HG03469 (cell line): ENCODE results near the gene GALNT7.
"Not testable (repeated sequence)": the region's sequence is repeated elsewhere in the genome, so short reads cannot be mapped to it uniquely, and the experiment has no call there.

Experiments
- ATAC-seq: cut with Tn5 transposase; IDR thresholded peaks from one replicate; pipeline ENCODE4 v1.9.1; 2021; ENCODE audit warnings: mild to moderate bottlenecking, moderate library complexity, moderate number of reproducible peaks; ENCODE audit not compliant: unreplicated experiment

GALNT7 gene

GRCh38 chr4:173192375-173193162 lies 24.0 kb downstream of the GALNT7 start:
- no peak for ATAC-seq

GRCh38 chr4:173194157-173194556 lies 25.5 kb downstream of the GALNT7 start:
- no peak for ATAC-seq

- no peak for ATAC-seq
Observed at GRCh38 chr4:173195109-173195508, 26.5 kb downstream of the GALNT7 start.

DNA sequence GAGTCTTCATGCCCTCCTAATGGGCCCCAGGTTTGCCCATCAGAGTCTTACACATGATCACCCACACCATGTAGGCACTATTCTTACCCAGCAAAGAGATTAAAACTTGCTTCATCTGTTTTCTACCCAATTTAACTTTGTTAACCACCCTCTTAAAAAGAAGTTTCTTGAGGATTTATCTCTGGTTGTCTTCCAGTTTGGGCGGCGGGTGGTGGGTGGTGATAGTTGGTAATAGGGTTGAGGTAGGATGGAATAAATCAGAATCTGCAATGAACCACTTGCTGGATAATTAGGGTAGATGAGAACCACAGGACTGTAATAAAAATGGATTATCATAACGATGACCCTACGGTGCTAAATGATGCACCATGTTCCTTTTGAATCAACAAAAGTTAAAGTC lies 30.9 kb downstream of the GALNT7 start:
- ATAC-seq: no peak

- ATAC-seq: no peak
Observed at GRCh38 chr4:173200103-173200884, 31.7 kb downstream of the GALNT7 start.

DNA sequence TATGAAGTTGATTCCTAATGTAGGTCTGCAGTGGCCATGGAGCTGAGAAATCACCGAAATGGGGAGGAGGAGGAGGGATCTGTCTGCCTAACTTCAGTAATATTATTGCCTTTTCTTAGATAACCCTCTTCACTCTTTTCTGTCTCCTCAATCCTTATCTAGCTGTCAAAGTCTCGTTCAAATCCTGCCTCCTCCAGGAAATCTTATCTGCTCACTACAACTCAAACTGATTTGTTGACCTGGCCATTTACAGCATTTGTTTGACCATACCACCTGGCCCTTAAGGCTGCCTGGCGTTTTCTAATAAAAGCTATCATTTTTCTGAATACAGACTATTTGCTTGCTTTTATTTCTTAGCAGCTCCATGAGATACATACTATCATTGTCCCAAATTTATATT lies 33.8 kb downstream of the GALNT7 start:
- no peak for ATAC-seq

GRCh38 chr4:173205656-173206055 lies 37.0 kb downstream of the GALNT7 start:
- no peak for ATAC-seq

- no peak for ATAC-seq
Observed at GRCh38 chr4:173208420-173208819, 39.8 kb downstream of the GALNT7 start.

DNA sequence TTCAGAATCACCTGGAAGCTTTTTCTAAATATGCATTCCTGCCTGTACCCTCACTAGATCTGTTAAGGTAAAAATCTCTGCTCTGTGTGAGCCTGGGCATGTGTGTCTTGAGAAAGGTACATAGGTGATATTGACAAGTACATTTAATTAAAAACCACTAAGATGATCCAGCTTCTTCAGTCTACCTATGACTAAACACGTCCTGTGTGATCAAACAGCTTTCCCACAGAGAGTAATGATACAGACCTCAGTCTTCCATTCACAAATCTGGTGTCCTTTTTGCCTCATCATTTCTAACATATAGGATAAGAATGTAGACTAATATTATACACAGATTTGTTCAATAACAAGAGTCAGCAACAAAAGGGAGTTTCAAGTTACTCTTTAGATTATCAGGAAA lies 42.6 kb downstream of the GALNT7 start:
- ATAC-seq: no peak

GRCh38 chr4:173211838-173212237 lies 43.2 kb downstream of the GALNT7 start:
- peak; percentile 48 for ATAC-seq

DNA sequence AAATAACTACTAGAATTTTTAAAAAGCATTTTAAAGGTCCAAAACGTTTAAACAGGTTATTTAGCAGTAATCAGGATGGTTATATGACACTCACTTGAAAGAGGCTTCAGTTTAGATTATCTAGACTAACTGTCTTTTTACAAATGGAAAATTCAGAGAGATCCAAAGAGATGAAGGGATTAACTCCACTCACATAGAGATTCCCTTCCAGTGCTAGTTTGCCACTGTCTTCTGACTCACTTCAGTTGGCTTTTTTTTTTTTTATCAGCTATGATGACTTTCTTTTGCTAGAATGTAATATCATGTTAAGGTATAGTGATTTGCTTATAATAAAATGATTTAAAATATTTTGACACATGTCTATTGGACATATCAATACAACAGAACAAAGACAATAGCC lies 43.8 kb downstream of the GALNT7 start:
- ATAC-seq: no peak

- no peak for ATAC-seq
Observed at GRCh38 chr4:173213296-173213695, 44.7 kb downstream of the GALNT7 start.

GRCh38 chr4:173214231-173214630 lies 45.6 kb downstream of the GALNT7 start:
- no peak for ATAC-seq

DNA sequence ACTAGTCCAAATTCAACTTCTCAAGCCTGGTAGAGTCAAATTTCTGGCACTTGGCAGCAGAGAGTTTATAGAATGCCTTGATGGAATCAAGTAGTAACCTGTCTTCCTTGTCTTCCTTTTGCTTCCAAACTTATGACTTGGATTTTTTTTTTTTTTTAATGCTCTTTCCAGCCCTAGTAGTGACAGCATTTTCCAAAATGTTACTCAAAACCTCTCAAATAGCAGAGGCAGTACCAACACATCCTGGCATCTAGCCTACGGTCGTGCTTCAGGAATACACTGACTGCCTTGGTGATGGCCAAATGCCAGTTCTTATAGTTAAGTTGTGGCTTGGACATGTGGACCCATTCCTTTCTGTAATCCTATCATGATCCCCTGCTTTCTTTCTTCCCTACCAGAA lies 46.0 kb downstream of the GALNT7 start:
- no peak for ATAC-seq

DNA sequence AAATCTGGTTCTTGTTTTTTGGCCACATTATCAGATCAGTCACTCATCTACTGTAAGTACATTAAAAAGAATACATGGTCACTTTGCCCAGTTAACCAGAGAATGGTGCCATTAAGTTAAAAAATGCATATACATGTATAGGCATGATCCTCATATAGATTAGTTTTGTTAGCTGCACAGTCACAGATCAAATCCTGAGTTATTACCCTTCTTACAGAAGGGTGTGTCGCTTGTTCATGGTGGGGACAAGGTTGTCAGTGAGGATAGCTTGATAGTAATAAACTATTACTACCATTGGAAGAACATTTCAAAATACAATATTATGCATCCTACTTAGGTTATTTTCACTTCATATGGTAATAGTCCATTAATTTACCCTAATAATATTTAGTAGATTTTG lies 48.5 kb downstream of the GALNT7 start:
- no peak for ATAC-seq

DNA sequence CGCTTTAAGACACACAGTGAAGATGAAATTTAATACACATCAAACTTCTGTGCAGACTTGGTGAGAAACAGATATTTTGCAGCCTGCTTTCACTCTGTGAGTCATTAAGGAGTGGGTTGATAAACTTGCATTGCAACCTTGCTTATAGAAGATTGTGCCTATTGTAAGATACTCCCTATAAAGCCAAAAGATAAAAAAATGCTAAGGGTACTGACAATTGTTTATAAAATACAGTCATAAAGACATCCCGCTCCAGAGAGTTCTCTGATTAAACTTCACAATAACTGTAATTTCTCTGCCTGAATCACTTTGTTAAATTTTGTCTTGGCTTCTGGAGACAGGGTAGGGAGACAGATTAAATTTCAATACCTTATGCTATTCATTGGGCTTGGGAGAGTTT lies 49.1 kb downstream of the GALNT7 start:
- ATAC-seq: no peak

GRCh38 chr4:173218411-173219125 lies 50.0 kb downstream of the GALNT7 start:
- no peak for ATAC-seq

DNA sequence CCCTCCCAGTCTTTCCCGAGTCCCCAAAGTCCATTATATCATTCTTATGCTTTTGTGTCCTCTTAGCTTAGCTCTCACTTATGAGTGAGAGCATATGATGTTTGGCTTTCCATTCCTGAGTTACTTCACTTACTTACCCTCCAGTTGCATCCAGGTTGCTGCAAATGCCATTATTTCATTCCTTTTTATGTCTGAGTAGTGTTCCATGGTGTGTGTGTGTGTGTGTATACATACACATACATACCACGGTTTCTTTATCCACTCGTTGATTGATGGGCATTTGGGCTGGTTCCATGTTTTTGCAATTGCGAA lies 50.5 kb downstream of the GALNT7 start:
- not testable (repeated sequence) for ATAC-seq

DNA sequence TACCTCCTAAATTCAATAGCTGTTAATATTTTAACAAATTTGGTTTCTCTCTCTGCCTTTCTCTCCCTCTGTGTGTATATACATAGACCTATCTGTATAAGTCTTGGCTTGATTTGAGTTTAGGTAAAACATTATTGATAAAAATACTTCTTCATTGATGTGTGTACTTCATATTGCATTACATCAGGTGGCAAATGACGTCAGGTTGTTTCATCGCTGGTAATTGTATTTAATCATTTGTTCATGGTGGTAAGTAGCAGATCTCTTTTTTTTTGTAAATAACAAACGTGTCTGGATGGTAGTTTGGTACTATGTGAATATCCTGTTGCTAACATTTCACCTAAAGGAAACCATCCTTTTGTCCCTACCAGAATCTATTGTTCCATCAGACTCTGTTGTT lies 55.1 kb downstream of the GALNT7 start:
- ATAC-seq: no peak

DNA sequence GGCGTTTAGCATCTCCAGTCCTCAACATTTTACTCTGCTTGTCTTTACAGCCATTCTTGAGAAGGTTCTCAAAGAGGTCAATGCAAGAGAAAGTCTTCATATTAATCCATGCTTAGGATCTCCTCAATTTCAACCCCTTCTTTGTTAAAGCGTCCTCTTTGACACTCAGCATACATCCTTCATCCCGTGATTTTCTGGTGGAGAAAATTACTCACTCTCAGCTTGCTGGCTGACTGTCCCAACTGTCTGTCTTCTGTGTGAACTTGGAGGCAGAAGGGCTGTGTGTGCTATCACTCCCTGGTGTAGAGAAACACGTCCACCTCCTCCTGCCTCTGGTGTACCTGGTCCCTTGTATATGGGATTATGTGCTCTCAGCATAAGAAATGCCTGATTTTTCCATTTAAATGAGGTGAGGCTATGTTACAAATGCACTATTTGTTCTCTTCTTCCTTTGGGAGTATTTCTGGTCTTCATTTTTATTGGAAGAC lies 57.8 kb downstream of the GALNT7 start:
- ATAC-seq: no peak

DNA sequence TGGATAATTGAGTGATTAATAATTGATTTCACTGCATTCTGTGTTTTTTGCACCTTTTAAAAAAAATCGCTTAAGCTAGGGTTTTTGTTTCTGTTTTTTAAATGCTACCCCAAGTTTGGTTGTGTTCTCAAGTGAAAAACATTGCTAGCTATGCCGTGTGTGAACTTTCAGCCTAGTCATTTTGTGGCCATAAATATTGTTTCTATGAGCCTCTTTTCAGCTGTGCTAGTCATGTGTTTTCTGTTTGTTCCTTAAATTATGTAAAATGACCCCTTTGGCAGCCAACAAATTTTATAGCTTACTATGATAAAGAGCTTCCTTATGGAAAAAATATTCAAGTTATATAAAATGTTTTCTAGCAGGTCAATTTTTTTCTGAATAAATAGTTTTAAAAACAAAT lies 59.1 kb downstream of the GALNT7 start:
- ATAC-seq: no peak

- ATAC-seq: no peak
Observed at GRCh38 chr4:173230062-173230461, 61.5 kb downstream of the GALNT7 start.
